Aorta (tissue), 5 donors: ENCODE measurements around the gene HIVEP3. TPM values are rescaled to one million over a fixed set of nuclear protein-coding genes. Genes with fewer than 3 reads are reported as not detected.
A peak's percentile ranks its signal among the peaks of the same experiment; 100 is the strongest.

Source experiments
- ATAC-seq: fragments of 200-7000 bp; cut with Tn5 transposase; one replicate; pipeline ENCODE4 v1.9.1; 2022; ENCODE audit warnings: moderate library complexity; ENCODE audit not compliant: low FRiP score
- DNase-seq, 2 donors: peaks; one replicate each; pipeline ENCODE4 v3.0.0-alpha.2; 2020
- H3K27ac ChIP-seq, 2 donors: one replicate each; pipeline ENCODE4 v1.5.1; 2013; ENCODE audit warnings: low read length in 2 of 2, mild to moderate bottlenecking in 2 of 2, moderate library complexity in 2 of 2, control low read depth in 1 of 2, inconsistent platforms in 1 of 2, low read depth in 1 of 2
- H3K27me3 ChIP-seq, 2 donors: one replicate each; pipeline ENCODE4 v1.6.1; 2013; ENCODE audit warnings: control low read depth in 1 of 2, low read length in 1 of 2, mild to moderate bottlenecking in 1 of 2, moderate library complexity in 1 of 2; ENCODE audit not compliant: insufficient read depth in 2 of 2, control insufficient read depth in 1 of 2
- H3K36me3 ChIP-seq, 2 donors: one replicate each; pipeline ENCODE4 v1.6.1; 2013; ENCODE audit warnings: control low read depth in 1 of 2, low read length in 1 of 2, mild to moderate bottlenecking in 1 of 2; ENCODE audit not compliant: insufficient read depth in 2 of 2, control insufficient read depth in 1 of 2
- H3K4me1 ChIP-seq, 2 donors: one replicate each; pipeline ENCODE4 v1.6.1; 2013; ENCODE audit warnings: low read length in 2 of 2, control low read depth in 1 of 2, mild to moderate bottlenecking in 1 of 2, moderate library complexity in 1 of 2; ENCODE audit not compliant: insufficient read depth in 2 of 2, control insufficient read depth in 1 of 2
- H3K4me3 ChIP-seq, 2 donors: one replicate each; pipeline ENCODE4 v1.5.1; 2013; ENCODE audit warnings: low read length in 2 of 2, control low read depth in 1 of 2, mild to moderate bottlenecking in 1 of 2
- H3K9me3 ChIP-seq: one replicate; pipeline ENCODE4 v1.6.1; 2013; ENCODE audit warnings: mild to moderate bottlenecking, low read length; ENCODE audit not compliant: control insufficient read depth
- WGBS, 2 donors: extraction: QIAGEN DNeasy Blood & Tissue Kit; methylation state at CpG; one replicate each; pipeline ENCODE4 v1.1.7; 2013; 5-methylcytosine and 5-hydroxymethylcytosine counted together
- intact Hi-C, 2 donors: fragments of 100-400 bp; cut with DNase I; formaldehyde crosslinking; loops; one replicate each; pipeline versions ENCODE4 v1.14.2 to v1.15.0; 2022
- polyA plus RNA-seq, 2 donors: library from polyadenylated mRNA; stranded (reverse); fragments of 200-250 nt; gene quantifications; one replicate each; pipeline ENCODE4 v1.2.3, GENCODE V29; 2013
- total RNA-seq, 2 donors: library from RNA; stranded (reverse); fragmentation: NEBNext Ultra II Directional; extraction: Animal tissue kit (Norgen Biotek cat#: 25700); gene quantifications; one replicate each; pipeline ENCODE4 v1.2.1, GENCODE V29; 2021
- donor health status: healthy with polysubstance abuse.
- donor health status: Bipolar disorder and iron deficiency.
- donor health status: DM: no; HTN: no; CAD: no.
- donor health status: DM: no; HTN: no; CAD: no.
- donor health status: DM: yes; HTN: yes; CAD: no.

Gene HIVEP3
- total and polyA plus RNA-seq, 4 donors: 1.6 to 6.3 (median 4.0) TPM

- DNase-seq (no peak), ATAC-seq (no peak)
- Histone ChIP-seq H3K36me3 (no peaks in the 10 kb centered on the region), H3K9me3 (no peaks in the 10 kb centered on the region), H3K4me1 (no peaks in the 10 kb centered on the region), H3K27me3 (no peaks in the 10 kb centered on the region), H3K4me3 (no peak overlapping the region), H3K27ac (no peak overlapping the region)
- 81 to 82% methylated on average over 9 of the region's 9 CpGs for WGBS, 2 donors
- intact Hi-C loops: no loop called here
Measured at GRCh38 chr1:41629571-41629970, 289.2 kb downstream of the HIVEP3 start.

- intact Hi-C loops: no loop called here
Measured at GRCh38 chr1:41629141-41629540, 289.6 kb downstream of the HIVEP3 start.

GRCh38 chr1:41627491-41628280 lies 291.0 kb downstream of the HIVEP3 start:
- Histone ChIP-seq H3K4me1 (no peaks in the 10 kb centered on the region), H3K36me3 (no peaks in the 10 kb centered on the region), H3K9me3 (no peaks in the 10 kb centered on the region), H3K27ac (no peak overlapping the region), H3K4me3 (no peak overlapping the region), H3K27me3 (no peaks in the 10 kb centered on the region)
- no peak for ATAC-seq
- DNase-seq: no peak
- 83 to 98% methylated on average over 5 of the region's 5 CpGs for whole genome bisulfite sequencing, 2 donors
- intact Hi-C loops: no loop called here

More at GRCh38 chr1:41629141-41629540, 289.6 kb downstream of the HIVEP3 start:
- WGBS, 2 donors: 86 to 87% methylated on average over 3 of the region's 3 CpGs
- no peak overlapping the region for H3K27ac ChIP-seq
- H3K4me1 ChIP-seq: no peaks in the 10 kb centered on the region
- DNase-seq (no peak), ATAC-seq (no peak)
- no peaks in the 10 kb centered on the region for H3K9me3 ChIP-seq
- no peak overlapping the region for H3K4me3 ChIP-seq
- no peaks in the 10 kb centered on the region for H3K36me3 ChIP-seq
- no peaks in the 10 kb centered on the region for H3K27me3 ChIP-seq

- Histone ChIP-seq H3K27me3 (no peaks in the 10 kb centered on the region), H3K36me3 (no peaks in the 10 kb centered on the region), H3K4me3 (no peak overlapping the region), H3K4me1 (no peaks in the 10 kb centered on the region), H3K9me3 (no peaks in the 10 kb centered on the region), H3K27ac (no peak overlapping the region)
- DNase-seq (peak in 1 of 2 donors; percentile 45), ATAC-seq (no peak)
- 67 to 69% methylated on average over 10 of the region's 10 CpGs for WGBS, 2 donors
- intact Hi-C loops: no loop called here
Measured at GRCh38 chr1:41626616-41627375, 291.9 kb downstream of the HIVEP3 start.

GRCh38 chr1:41626146-41626545 lies 292.6 kb downstream of the HIVEP3 start:
- Histone ChIP-seq H3K36me3 (no peaks in the 10 kb centered on the region), H3K27me3 (no peaks in the 10 kb centered on the region), H3K9me3 (no peaks in the 10 kb centered on the region), H3K4me3 (no peak overlapping the region), H3K27ac (no peak overlapping the region), H3K4me1 (no peaks in the 10 kb centered on the region)
- DNase-seq: peak in 1 of 2 donors; percentile 58
- intact Hi-C loops: no loop called here
- ATAC-seq: no peak
- WGBS, 2 donors: 7 to 11% methylated on average over 10 of the region's 10 CpGs

GRCh38 chr1:41623736-41624135 lies 295.0 kb downstream of the HIVEP3 start:
- 90 to 92% methylated on average over 10 of the region's 10 CpGs for WGBS, 2 donors
- no peaks in the 10 kb centered on the region for H3K9me3 ChIP-seq
- no peaks in the 10 kb centered on the region for H3K27me3 ChIP-seq
- DNase-seq (peak in 1 of 2 donors; percentile 57), ATAC-seq (no peak)
- H3K4me3 ChIP-seq: no peak overlapping the region
- no peaks in the 10 kb centered on the region for H3K36me3 ChIP-seq
- H3K27ac ChIP-seq: no peak overlapping the region
- no peaks in the 10 kb centered on the region for H3K4me1 ChIP-seq
- intact Hi-C loops: no loop called here

GRCh38 chr1:41622859-41623732 lies 295.6 kb downstream of the HIVEP3 start:
- no peak overlapping the region for H3K4me3 ChIP-seq
- H3K36me3 ChIP-seq: no peaks in the 10 kb centered on the region
- ATAC-seq (no peak), DNase-seq (no peak)
- intact Hi-C loops: no loop called here
- H3K27me3 ChIP-seq: no peaks in the 10 kb centered on the region
- H3K27ac ChIP-seq: no peak overlapping the region
- no peaks in the 10 kb centered on the region for H3K9me3 ChIP-seq
- WGBS, 2 donors: 68 to 72% methylated on average over 8 of the region's 8 CpGs
- no peaks in the 10 kb centered on the region for H3K4me1 ChIP-seq

- no peak overlapping the region for H3K4me3 ChIP-seq
- H3K27ac ChIP-seq: no peak overlapping the region
- WGBS, 2 donors: 89 to 92% methylated on average over 8 of the region's 8 CpGs
- no peaks in the 10 kb centered on the region for H3K27me3 ChIP-seq
- no peaks in the 10 kb centered on the region for H3K4me1 ChIP-seq
- ATAC-seq (no peak), DNase-seq (no peak)
- H3K36me3 ChIP-seq: no peaks in the 10 kb centered on the region
- no peaks in the 10 kb centered on the region for H3K9me3 ChIP-seq
- intact Hi-C loops: no loop called here
Measured at GRCh38 chr1:41622402-41622801, 296.3 kb downstream of the HIVEP3 start.
